OCI-LY3 (cell line): Measurements from ENCODE around the gene ARHGAP24.
A peak's percentile ranks its signal among the peaks of the same experiment; 100 is the strongest.

Source experiments
- H2AFZ ChIP-seq: fragments of 200-600, 300-600 bp; shearing (Covaris generic); 2 replicates; pipeline ENCODE4 v1.6.0; 2014; ENCODE audit warnings: antibody characterized with exemption, low read depth, low read length
- H3K27ac ChIP-seq: fragments of 200-600, 300-600 bp; sonication (generic); 2 replicates; pipeline ENCODE4 v1.5.1; 2014; ENCODE audit warnings: mild to moderate bottlenecking, low read length, moderate library complexity, mixed read lengths
- H3K27me3 ChIP-seq: fragments of 200-600, 300-600 bp; sonication (generic); 2 replicates; pipeline ENCODE4 v1.6.1; 2014; ENCODE audit warnings: low read depth, low read length, mixed read lengths
- H3K36me3 ChIP-seq: fragments of 200-600, 300-600 bp; sonication (generic); replicated peaks from 2 replicates; pipeline ENCODE3; 2014; ENCODE audit warnings: low read depth, low read length, mixed read lengths
- H3K4me1 ChIP-seq: fragments of 300-600, 200-600 bp; sonication (generic); 2 replicates; pipeline ENCODE4 v1.6.1; 2014; ENCODE audit warnings: low read length, mixed read lengths
- H3K4me2 ChIP-seq: fragments of 200-600, 300-600 bp; sonication (generic); 2 replicates; pipeline ENCODE4 v1.6.1; 2014; ENCODE audit warnings: low read length, mixed read lengths
- H3K4me3 ChIP-seq: fragments of 300-600, 200-600 bp; sonication (generic); 2 replicates; pipeline ENCODE4 v1.5.1; 2014; ENCODE audit warnings: antibody characterized with exemption, mild to moderate bottlenecking, low read length, moderate library complexity
- H3K79me2 ChIP-seq: fragments of 300-600, 200-600 bp; shearing (Covaris generic); 2 replicates; pipeline ENCODE4 v1.6.1; 2014; ENCODE audit warnings: mild to moderate bottlenecking, low read length, mixed read lengths
- H3K9ac ChIP-seq: fragments of 300-600, 200-600 bp; shearing (Covaris generic); 2 replicates; pipeline ENCODE4 v1.6.0; 2014; ENCODE audit warnings: mild to moderate bottlenecking, low read length, moderate library complexity
- H3K9me3 ChIP-seq: fragments of 200-600, 300-600 bp; shearing (Covaris generic); 2 replicates; pipeline ENCODE4 v1.6.1; 2014; ENCODE audit warnings: low read length, mixed read lengths; ENCODE audit not compliant: insufficient read depth
- H4K20me1 ChIP-seq: fragments of 200-600, 300-600 bp; sonication (generic); 2 replicates; pipeline ENCODE4 v1.6.1; 2016; ENCODE audit warnings: low read length, mixed read lengths; ENCODE audit not compliant: insufficient read depth
- CTCF ChIP-seq: fragments of 200-600, 300-600 bp; sonication (generic); IDR thresholded peaks from 2 replicates; pipeline ENCODE4 v1.5.1; 2014; ENCODE audit warnings: antibody characterized with exemption, low read length, low read depth
- EZH2phosphoT487 ChIP-seq: fragments of 200-600 bp; shearing (Covaris generic); IDR thresholded peaks from 2 replicates; pipeline ENCODE4 v1.6.1; 2018; ENCODE audit warnings: antibody characterized with exemption, mixed run types, low read depth

Gene ARHGAP24

GRCh38 chr4:85946821-85947220, 471.9 kb downstream of the ARHGAP24 start:
- Histone ChIP-seq H3K27me3 (no peaks in the 10 kb centered on the region), H3K27ac (no peak overlapping the region), H4K20me1 (peaks cover 20% of the 10 kb centered on the region), H3K4me2 (no peak overlapping the region), H3K9ac (no peak overlapping the region), H3K9me3 (no peaks in the 10 kb centered on the region), H3K4me3 (no peak overlapping the region), H2AFZ (no peak overlapping the region), H3K79me2 (peaks cover 13% of the 10 kb centered on the region; the same call in 1 of the 2 replicates), H3K4me1 (no peaks in the 10 kb centered on the region), H3K36me3 (no peaks in the 10 kb centered on the region)
- TF ChIP-seq CTCF (no peak), EZH2phosphoT487 (no peak)

GRCh38 chr4:85951099-85951498, 476.1 kb downstream of the ARHGAP24 start:
- Histone ChIP-seq H3K9me3 (no peaks in the 10 kb centered on the region), H3K9ac (no peak overlapping the region), H3K4me3 (no peak overlapping the region), H3K79me2 (peaks cover 18% of the 10 kb centered on the region; the same call in 1 of the 2 replicates), H3K4me1 (peaks cover 17% of the 10 kb centered on the region), H3K4me2 (no peak overlapping the region), H3K36me3 (peaks cover 3% of the 10 kb centered on the region), H3K27me3 (no peaks in the 10 kb centered on the region), H2AFZ (no peak overlapping the region), H4K20me1 (peaks cover 42% of the 10 kb centered on the region), H3K27ac (no peak overlapping the region)
- TF ChIP-seq CTCF (no peak), EZH2phosphoT487 (no peak)

DNA sequence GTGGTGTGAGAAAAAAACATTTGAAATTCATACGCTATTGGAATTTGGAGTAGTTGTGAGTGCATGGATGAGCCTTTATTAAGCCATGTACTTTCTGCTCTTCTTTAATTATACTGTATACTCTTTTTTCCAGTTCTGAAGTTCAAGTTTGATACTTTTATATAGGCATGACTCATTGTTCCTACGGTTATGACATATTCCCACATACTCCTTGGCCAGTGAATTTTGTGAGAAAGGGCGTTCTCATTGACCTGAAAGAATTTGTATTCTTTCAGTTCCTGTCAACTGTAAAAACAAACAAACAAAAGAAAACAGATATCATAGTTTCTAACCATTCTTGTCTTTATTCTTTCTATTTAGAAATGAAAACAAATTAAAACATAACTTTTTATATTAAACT, 477.6 kb downstream of the ARHGAP24 start:
- Histone ChIP-seq H3K4me1 (peaks cover 17% of the 10 kb centered on the region), H3K27ac (no peak overlapping the region), H3K36me3 (peaks cover 3% of the 10 kb centered on the region), H2AFZ (no peak overlapping the region), H4K20me1 (peaks cover 32% of the 10 kb centered on the region), H3K4me3 (no peak overlapping the region), H3K9ac (no peak overlapping the region), H3K9me3 (no peaks in the 10 kb centered on the region), H3K4me2 (no peak overlapping the region), H3K27me3 (no peaks in the 10 kb centered on the region), H3K79me2 (peaks cover 5% of the 10 kb centered on the region; the same call in 1 of the 2 replicates)
- no peak for TF ChIP-seq CTCF
- TF ChIP-seq EZH2phosphoT487: no peak

DNA sequence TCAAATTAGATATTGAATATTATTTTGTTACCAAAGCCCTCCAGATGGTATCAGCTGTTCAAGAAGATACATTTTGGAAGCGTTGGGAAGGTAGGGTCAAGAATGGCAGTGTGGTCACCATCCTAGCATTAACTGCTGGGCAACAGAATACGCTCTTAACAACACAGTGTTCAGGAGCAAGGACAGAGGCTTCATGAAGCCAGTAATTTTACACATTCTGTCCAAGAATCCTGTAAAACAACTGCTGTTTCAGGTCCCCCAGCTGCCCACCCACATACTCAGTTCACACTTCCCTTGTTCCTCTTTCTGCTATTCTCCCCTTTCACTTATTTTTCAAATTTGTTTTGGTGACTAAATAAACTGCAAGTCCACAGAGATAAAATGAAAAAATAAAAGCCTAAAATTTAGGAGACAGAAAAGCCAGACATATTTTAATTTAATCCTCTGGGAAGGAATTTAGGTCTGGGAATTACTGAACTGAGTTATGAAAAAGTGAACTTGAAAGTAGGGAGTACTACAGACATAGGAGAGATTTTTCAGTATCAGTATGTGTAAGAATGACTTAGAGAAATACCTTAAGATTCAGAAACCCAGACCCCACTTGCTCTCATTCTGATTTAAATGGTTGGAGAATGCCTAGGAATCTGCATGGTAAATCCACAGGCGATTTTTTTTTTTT, 478.2 kb downstream of the ARHGAP24 start:
- Histone ChIP-seq H3K36me3 (peaks cover 3% of the 10 kb centered on the region), H3K4me1 (peaks cover 17% of the 10 kb centered on the region), H3K27me3 (no peaks in the 10 kb centered on the region), H4K20me1 (peaks cover 32% of the 10 kb centered on the region), H3K9ac (no peak overlapping the region), H3K79me2 (peaks cover 5% of the 10 kb centered on the region; the same call in 1 of the 2 replicates), H3K27ac (0 out of 2 replicates have a peak overlapping the region, but pooled peaks have one; percentile 4), H3K9me3 (no peaks in the 10 kb centered on the region), H3K4me2 (peak overlapping the region; percentile 54), H2AFZ (no peak overlapping the region), H3K4me3 (peak overlapping the region; percentile 11; the same call in 1 of the 2 replicates)
- no peak for TF ChIP-seq CTCF
- TF ChIP-seq EZH2phosphoT487: no peak
